ENCODE results near the gene ADORA3.

ADORA3 gene

GRCh38 chr1:111486431-111486830 lies 17.0 kb downstream of the ADORA3 start:
- DNase-seq, result no peak
- H3K27me3 ChIP-seq (ENCODE audit: insufficient read depth, low read length, poor library complexity), result no peaks in the 10 kb centered on the region
- H2AK5ac ChIP-seq (ENCODE audit: low read length), result no peak overlapping the region
- no peak overlapping the region for H2BK15ac ChIP-seq (replicated peaks; ENCODE audit: low read depth)
- no peaks in the 10 kb centered on the region for H3K79me2 ChIP-seq (ENCODE audit: control insufficient read depth, insufficient read depth, low read length)
- H3K4me3 ChIP-seq (ENCODE audit: low read length), result no peak overlapping the region
- no peak overlapping the region for H3K23ac ChIP-seq (ENCODE audit: low read length)
- H3K9ac ChIP-seq (ENCODE audit: low read length), result no peak overlapping the region
- H2BK5ac ChIP-seq (ENCODE audit: low read length), result no peak overlapping the region
- no CpG with 5 or more reads among the region's 7 CpGs for WGBS (ENCODE audit: extremely low coverage, insufficient coverage, low lambda C conversion rate)
- no peak overlapping the region for H3K4ac ChIP-seq (ENCODE audit: low read depth, low read length)
- no peak overlapping the region for H3K4me2 ChIP-seq (ENCODE audit: low read length)
- H4K5ac ChIP-seq (ENCODE audit: low read length), result no peak overlapping the region
- no peaks in the 10 kb centered on the region for H3K36me3 ChIP-seq (ENCODE audit: control insufficient read depth, insufficient read depth, low read length)
- H2BK120ac ChIP-seq (ENCODE audit: low read depth, low read length), result no peak overlapping the region
- no peak overlapping the region for H4K8ac ChIP-seq (ENCODE audit: low read depth, low read length)
- H3K27ac ChIP-seq (ENCODE audit: low read depth, low read length), result no peak overlapping the region
- H3K56ac ChIP-seq (ENCODE audit: low read length), result no peak overlapping the region
- H3K79me1 ChIP-seq (ENCODE audit: low read length), result no peaks in the 10 kb centered on the region
- no peaks in the 10 kb centered on the region for H3K4me1 ChIP-seq (ENCODE audit: control insufficient read depth, low read depth, low read length)
- H3K18ac ChIP-seq (ENCODE audit: low read length), result no peak overlapping the region

DNA sequence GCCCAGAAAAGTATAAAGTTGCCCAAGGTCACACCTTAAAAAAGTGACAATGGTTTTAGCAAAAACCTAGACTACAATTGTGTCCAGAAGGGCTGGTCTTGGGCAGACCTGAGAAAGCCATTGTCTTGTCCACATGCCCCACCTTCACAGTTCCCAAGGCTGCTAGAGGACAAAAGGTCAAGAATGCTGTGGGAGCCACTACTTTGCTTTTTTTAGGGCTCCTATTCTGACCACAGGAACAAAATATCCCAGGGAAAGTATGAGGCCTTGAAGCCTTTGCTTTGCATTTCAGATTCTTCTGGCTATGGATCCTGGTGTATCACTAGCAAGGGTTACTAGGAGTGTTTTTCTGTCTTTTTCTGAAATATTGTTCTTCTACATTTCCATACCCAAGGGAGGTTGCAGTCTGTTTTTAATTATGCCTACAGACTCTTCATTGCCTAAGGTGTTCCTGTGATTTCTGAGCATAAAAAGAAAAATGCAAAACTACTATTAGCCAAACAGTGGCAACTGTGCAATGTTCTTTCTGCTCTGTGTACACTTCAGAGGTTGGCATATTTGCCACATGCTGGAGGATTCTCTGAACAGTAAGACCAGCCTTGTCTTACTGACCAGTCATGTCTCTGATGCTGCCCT lies 18.9 kb downstream of the ADORA3 start:
- H3K27ac ChIP-seq (ENCODE audit: low read depth, low read length), result no peak overlapping the region
- H3K4ac ChIP-seq (ENCODE audit: low read depth, low read length), result no peak overlapping the region
- H2BK120ac ChIP-seq (ENCODE audit: low read depth, low read length), result no peak overlapping the region
- no peaks in the 10 kb centered on the region for H3K79me2 ChIP-seq (ENCODE audit: control insufficient read depth, insufficient read depth, low read length)
- no peak overlapping the region for H3K56ac ChIP-seq (ENCODE audit: low read length)
- no peaks in the 10 kb centered on the region for H3K27me3 ChIP-seq (ENCODE audit: insufficient read depth, low read length, poor library complexity)
- DNase-seq, result no peak
- no peaks in the 10 kb centered on the region for H3K79me1 ChIP-seq (ENCODE audit: low read length)
- H3K9ac ChIP-seq (ENCODE audit: low read length), result no peak overlapping the region
- no peak overlapping the region for H2AK5ac ChIP-seq (ENCODE audit: low read length)
- H3K36me3 ChIP-seq (ENCODE audit: control insufficient read depth, insufficient read depth, low read length), result no peaks in the 10 kb centered on the region
- no peak overlapping the region for H4K8ac ChIP-seq (ENCODE audit: low read depth, low read length)
- H3K18ac ChIP-seq (ENCODE audit: low read length), result no peak overlapping the region
- no peak overlapping the region for H3K4me2 ChIP-seq (ENCODE audit: low read length)
- no peak overlapping the region for H4K5ac ChIP-seq (ENCODE audit: low read length)
- H2BK5ac ChIP-seq (ENCODE audit: low read length), result no peak overlapping the region
- no peak overlapping the region for H3K23ac ChIP-seq (ENCODE audit: low read length)
- H3K4me1 ChIP-seq (ENCODE audit: control insufficient read depth, low read depth, low read length), result no peaks in the 10 kb centered on the region
- no peak overlapping the region for H3K4me3 ChIP-seq (ENCODE audit: low read length)
- H2BK15ac ChIP-seq (replicated peaks; ENCODE audit: low read depth), result no peak overlapping the region

- Histone ChIP-seq H3K79me1 (ENCODE audit: low read length) (no peaks in the 10 kb centered on the region), H2BK15ac (replicated peaks; ENCODE audit: low read depth) (no peak overlapping the region)
These were observed 19.6 kb downstream of the ADORA3 start for GRCh38 chr1:111483876-111484275.

DNA sequence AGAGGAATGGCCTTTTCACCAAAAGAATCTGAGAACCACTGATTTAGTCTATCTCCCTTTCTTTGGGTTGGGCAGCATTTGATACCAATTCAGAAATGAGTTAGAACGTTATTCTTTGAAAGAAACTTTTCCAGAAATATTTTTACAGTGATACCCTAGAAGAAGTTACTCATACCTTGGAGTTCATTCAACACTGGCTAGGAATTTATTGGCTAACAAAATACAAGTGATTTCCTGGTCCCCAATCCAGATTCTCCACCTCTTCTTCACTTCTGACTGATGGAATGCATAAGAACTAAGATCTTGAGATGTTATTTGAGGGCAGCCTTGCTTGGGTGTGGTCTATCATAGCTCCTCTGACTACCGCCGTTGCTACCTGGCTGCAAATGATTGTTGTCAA lies 20.3 kb downstream of the ADORA3 start:
- Histone ChIP-seq H3K4me2 (ENCODE audit: low read length) (no peak overlapping the region), H4K5ac (ENCODE audit: low read length) (no peak overlapping the region), H3K27me3 (ENCODE audit: insufficient read depth, low read length, poor library complexity) (no peaks in the 10 kb centered on the region), H3K27ac (ENCODE audit: low read depth, low read length) (no peak overlapping the region), H3K79me2 (ENCODE audit: control insufficient read depth, insufficient read depth, low read length) (no peaks in the 10 kb centered on the region), H3K4me3 (ENCODE audit: low read length) (no peak overlapping the region), H2BK15ac (replicated peaks; ENCODE audit: low read depth) (no peak overlapping the region), H3K23ac (ENCODE audit: low read length) (no peak overlapping the region), H3K56ac (ENCODE audit: low read length) (no peak overlapping the region), H3K4me1 (ENCODE audit: control insufficient read depth, low read depth, low read length) (no peaks in the 10 kb centered on the region), H3K18ac (ENCODE audit: low read length) (no peak overlapping the region), H3K36me3 (ENCODE audit: control insufficient read depth, insufficient read depth, low read length) (no peaks in the 10 kb centered on the region), H3K9ac (ENCODE audit: low read length) (no peak overlapping the region), H2BK120ac (ENCODE audit: low read depth, low read length) (no peak overlapping the region), H4K8ac (ENCODE audit: low read depth, low read length) (no peak overlapping the region), H3K4ac (ENCODE audit: low read depth, low read length) (no peak overlapping the region), H2AK5ac (ENCODE audit: low read length) (no peak overlapping the region), H2BK5ac (ENCODE audit: low read length) (no peak overlapping the region), H3K79me1 (ENCODE audit: low read length) (no peaks in the 10 kb centered on the region)
- WGBS (ENCODE audit: extremely low coverage, insufficient coverage, low lambda C conversion rate), result no CpG with 5 or more reads among the region's 3 CpGs
- no peak for DNase-seq

More at GRCh38 chr1:111483876-111484275, 19.6 kb downstream of the ADORA3 start:
- Histone ChIP-seq H3K4me3 (ENCODE audit: low read length) (no peak overlapping the region), H2BK5ac (ENCODE audit: low read length) (no peak overlapping the region), H3K4ac (ENCODE audit: low read depth, low read length) (no peak overlapping the region), H2AK5ac (ENCODE audit: low read length) (no peak overlapping the region), H4K8ac (ENCODE audit: low read depth, low read length) (no peak overlapping the region), H3K36me3 (ENCODE audit: control insufficient read depth, insufficient read depth, low read length) (no peaks in the 10 kb centered on the region), H3K27ac (ENCODE audit: low read depth, low read length) (no peak overlapping the region), H3K4me1 (ENCODE audit: control insufficient read depth, low read depth, low read length) (no peaks in the 10 kb centered on the region), H3K9ac (ENCODE audit: low read length) (no peak overlapping the region), H3K18ac (ENCODE audit: low read length) (no peak overlapping the region), H2BK120ac (ENCODE audit: low read depth, low read length) (no peak overlapping the region), H3K27me3 (ENCODE audit: insufficient read depth, low read length, poor library complexity) (no peaks in the 10 kb centered on the region), H4K5ac (ENCODE audit: low read length) (no peak overlapping the region), H3K23ac (ENCODE audit: low read length) (no peak overlapping the region), H3K79me2 (ENCODE audit: control insufficient read depth, insufficient read depth, low read length) (no peaks in the 10 kb centered on the region), H3K56ac (ENCODE audit: low read length) (no peak overlapping the region), H3K4me2 (ENCODE audit: low read length) (no peak overlapping the region)
- DNase-seq, result no peak
- WGBS (ENCODE audit: extremely low coverage, insufficient coverage, low lambda C conversion rate), result no CpG with 5 or more reads among the region's 2 CpGs

GRCh38 chr1:111481387-111482221 lies 21.8 kb downstream of the ADORA3 start:
- H3K27ac ChIP-seq (ENCODE audit: low read depth, low read length), result no peak overlapping the region
- H3K23ac ChIP-seq (ENCODE audit: low read length), result no peak overlapping the region
- no peak overlapping the region for H2BK120ac ChIP-seq (ENCODE audit: low read depth, low read length)
- H3K56ac ChIP-seq (ENCODE audit: low read length), result no peak overlapping the region
- H2AK5ac ChIP-seq (ENCODE audit: low read length), result no peak overlapping the region
- no peak overlapping the region for H4K5ac ChIP-seq (ENCODE audit: low read length)
- no peak overlapping the region for H3K4ac ChIP-seq (ENCODE audit: low read depth, low read length)
- no peak overlapping the region for H3K18ac ChIP-seq (ENCODE audit: low read length)
- H4K8ac ChIP-seq (ENCODE audit: low read depth, low read length), result no peak overlapping the region
- no peaks in the 10 kb centered on the region for H3K36me3 ChIP-seq (ENCODE audit: control insufficient read depth, insufficient read depth, low read length)
- no peak overlapping the region for H3K9ac ChIP-seq (ENCODE audit: low read length)
- H3K79me2 ChIP-seq (ENCODE audit: control insufficient read depth, insufficient read depth, low read length), result no peaks in the 10 kb centered on the region
- no peak overlapping the region for H3K4me2 ChIP-seq (ENCODE audit: low read length)
- no peaks in the 10 kb centered on the region for H3K4me1 ChIP-seq (ENCODE audit: control insufficient read depth, low read depth, low read length)
- H2BK15ac ChIP-seq (replicated peaks; ENCODE audit: low read depth), result no peak overlapping the region
- no peak overlapping the region for H2BK5ac ChIP-seq (ENCODE audit: low read length)
- peak; percentile 82 for DNase-seq
- no peak overlapping the region for H3K4me3 ChIP-seq (ENCODE audit: low read length)
- H3K27me3 ChIP-seq (ENCODE audit: insufficient read depth, low read length, poor library complexity), result no peaks in the 10 kb centered on the region
- WGBS (ENCODE audit: extremely low coverage, insufficient coverage, low lambda C conversion rate), result no CpG with 5 or more reads among the region's 8 CpGs
- H3K79me1 ChIP-seq (ENCODE audit: low read length), result no peaks in the 10 kb centered on the region

Measured in mesendoderm (in vitro differentiated cells).